HCT116 (cell line): ENCODE measurements around the gene TADA3. TPM values are rescaled to one million over a fixed set of nuclear protein-coding genes. Genes with fewer than 3 reads are reported as not detected.

Source experiments
- ATAC-seq: fragments of 200-7000 bp; cut with Tn5 transposase; 2 replicates; pipeline ENCODE4 v1.9.1; 2020; ENCODE audit warnings: mild to moderate bottlenecking, moderate library complexity
- BruUV-seq: library from RNA; stranded (reverse); fragments of 400-500 nt; replicated peaks from 2 replicates; lab custom pipeline; 2021; lab: Mats Ljungman, UMichigan
- CTCF ChIA-PET: fragments of 300-600 bp; sonication (Branson Sonifier 250); formaldehyde crosslinking; loops from one replicate; lab custom pipeline; 2021; ENCODE audit warnings: antibody characterized with exemption; lab: Charles Lee
- POLR2A ChIA-PET: fragments of 300-600, 350-600 bp; sonication (Branson Sonifier 250); formaldehyde crosslinking; loops from one replicate; lab custom pipeline; 2021; ENCODE audit warnings: antibody characterized with exemption; lab: Charles Lee
- RAD21 ChIA-PET, 2 experiments: fragments of 300-600 bp; sonication (Branson Sonifier 250); formaldehyde crosslinking; loops; one replicate each; lab custom pipeline; 2023; ENCODE audit warnings: low total read pairs in 2 of 2; ENCODE audit not compliant: uncharacterized antibody in 2 of 2, unreplicated experiment in 2 of 2, low non-redundant PET in 1 of 2; lab: Charles Lee
- DNase-seq: peaks from one replicate; pipeline ENCODE4 v3.0.0-alpha.2; 2010; ENCODE audit warnings: low read depth, low spot score
- H2AFZ ChIP-seq: fragments of 200-600 bp; shearing (Covaris generic), sonication (generic); 2 replicates; pipeline ENCODE4 v1.6.1; 2017; ENCODE audit warnings: low read depth, mixed run types, mixed read lengths, antibody characterized with exemption, low read length; ENCODE audit not compliant: poor library complexity, severe bottlenecking
- H3K27ac ChIP-seq: 2 replicates; pipeline ENCODE4 v1.5.1; 2012; ENCODE audit warnings: low read depth, low read length
- H3K27me3 ChIP-seq: fragments of 200-600 bp; sonication (generic); 2 replicates; pipeline ENCODE4 v1.6.1; 2016; ENCODE audit warnings: mixed run types, low read length, mixed read lengths; ENCODE audit not compliant: insufficient read depth
- H3K36me3 ChIP-seq, 2 experiments: fragments of 200-500 bp in 1 of 2; fragments of 200-600 bp in 1 of 2; sonication (Bioruptor generic) in 1 of 2; sonication (generic) in 1 of 2; 2 replicates each; pipeline versions ENCODE4 v1.5.1 to v1.6.1; 2014 to 2016; ENCODE audit warnings: low read length in 2 of 2, inconsistent platforms in 1 of 2, mixed read lengths in 1 of 2, mixed run types in 1 of 2; ENCODE audit not compliant: insufficient read depth in 2 of 2, control insufficient read depth in 1 of 2
- H3K4me1 ChIP-seq, 2 experiments: fragments of 200-600 bp in 1 of 2; sonication (generic) in 1 of 2; 2 replicates each; pipeline versions ENCODE4 v1.5.1 to v1.6.1; 2012 to 2017; ENCODE audit warnings: low read length in 2 of 2, inconsistent platforms in 1 of 2, mild to moderate bottlenecking in 1 of 2, mixed read lengths in 1 of 2, mixed run types in 1 of 2, moderate library complexity in 1 of 2; ENCODE audit not compliant: insufficient read depth in 2 of 2, control insufficient read depth in 1 of 2
- H3K4me2 ChIP-seq: fragments of 200-600 bp; sonication (generic); 2 replicates; pipeline ENCODE4 v1.6.1; 2017; ENCODE audit warnings: mixed run types, low read length, mixed read lengths
- H3K4me3 ChIP-seq, 2 experiments: fragments of 200-600 bp in 1 of 2; sonication (generic) in 1 of 2; replicated peaks in 1 of 2; 2 replicates each; pipeline ENCODE4 v1.5.1; 2011 to 2016; ENCODE audit warnings: low read length in 2 of 2, control low read depth in 1 of 2, low read depth in 1 of 2, mild to moderate bottlenecking in 1 of 2, mixed read lengths in 1 of 2, mixed run types in 1 of 2
- H3K79me2 ChIP-seq: fragments of 200-600 bp; sonication (generic); 2 replicates; pipeline ENCODE4 v1.6.1; 2017; ENCODE audit warnings: mild to moderate bottlenecking, mixed run types, low read length, moderate library complexity, mixed read lengths; ENCODE audit not compliant: insufficient read depth
- H3K9ac ChIP-seq: fragments of 200-600 bp; sonication (generic); 2 replicates; pipeline ENCODE4 v1.6.1; 2016; ENCODE audit warnings: low read length, mixed read lengths
- H3K9me2 ChIP-seq: fragments of 200-600 bp; sonication (generic), shearing (Covaris generic); 2 replicates; pipeline ENCODE4 v1.6.1; 2017; ENCODE audit warnings: mixed run types, mild to moderate bottlenecking, moderate library complexity; ENCODE audit not compliant: insufficient read depth
- H3K9me3 ChIP-seq, 2 experiments: fragments of 200-500 bp in 1 of 2; fragments of 200-600 bp in 1 of 2; sonication (Bioruptor generic) in 1 of 2; sonication (generic) in 1 of 2; 2 replicates each; pipeline ENCODE4 v1.6.1; 2014 to 2017; ENCODE audit warnings: low read length in 2 of 2, mixed read lengths in 2 of 2, inconsistent platforms in 1 of 2, low read depth in 1 of 2, mild to moderate bottlenecking in 1 of 2, mixed run types in 1 of 2, moderate library complexity in 1 of 2; ENCODE audit not compliant: control insufficient read depth in 1 of 2, insufficient read depth in 1 of 2
- H4K20me1 ChIP-seq: fragments of 200-600 bp; sonication (generic), shearing (Covaris generic); 2 replicates; pipeline ENCODE4 v1.6.1; 2017; ENCODE audit warnings: mixed run types, mild to moderate bottlenecking, moderate library complexity; ENCODE audit not compliant: insufficient read depth
- ATF3 ChIP-seq: IDR thresholded peaks from 2 replicates; pipeline ENCODE4 v1.6.1; 2012
- EZH2phosphoT487 ChIP-seq: fragments of 200-600 bp; IDR thresholded peaks from 2 replicates; pipeline ENCODE4 v1.6.1; 2018; ENCODE audit warnings: antibody characterized with exemption, borderline replicate concordance
- JUND ChIP-seq: IDR thresholded peaks from 2 replicates; pipeline ENCODE4 v1.6.1; 2012
- RAD21 ChIP-seq: IDR thresholded peaks from 2 replicates; pipeline ENCODE4 v1.6.1; 2012; ENCODE audit warnings: low read depth, mild to moderate bottlenecking
- REST ChIP-seq: IDR thresholded peaks from 2 replicates; pipeline ENCODE4 v1.6.1; 2012; ENCODE audit warnings: low read depth
- SIN3A ChIP-seq: IDR thresholded peaks from 2 replicates; pipeline ENCODE4 v1.6.1; 2012; ENCODE audit warnings: low read depth
- YY1 ChIP-seq: IDR thresholded peaks from 2 replicates; pipeline ENCODE4 v1.6.1; 2011; ENCODE audit warnings: low read length, low read depth, moderate library complexity, mild to moderate bottlenecking; ENCODE audit not compliant: insufficient replicate concordance; ENCODE audit errors: extremely low read depth
- ZFX ChIP-seq: fragments of 450-650 bp; IDR thresholded peaks from 2 replicates; pipeline ENCODE4 v1.6.1; 2017
- ZNF274 ChIP-seq: fragments of 200-500 bp; sonication (Bioruptor generic); IDR thresholded peaks from 2 replicates; pipeline ENCODE4 v1.6.1; 2014; ENCODE audit warnings: mild to moderate bottlenecking, low read depth, low read length, inconsistent platforms
- intact Hi-C: fragments of 100-400 bp; cut with micrococcal nuclease; formaldehyde crosslinking; loops from 2 replicates; pipeline ENCODE4 v1.10.0; 2022
- total RNA-seq: library from RNA; stranded (reverse); gene quantifications from one replicate; pipeline ENCODE4 v1.2.1, GENCODE V29; 2021; ENCODE audit not compliant: unreplicated experiment

Gene TADA3
- total RNA-seq, 1 experiment from 2014 or later = 72.0 TPM

DNA sequence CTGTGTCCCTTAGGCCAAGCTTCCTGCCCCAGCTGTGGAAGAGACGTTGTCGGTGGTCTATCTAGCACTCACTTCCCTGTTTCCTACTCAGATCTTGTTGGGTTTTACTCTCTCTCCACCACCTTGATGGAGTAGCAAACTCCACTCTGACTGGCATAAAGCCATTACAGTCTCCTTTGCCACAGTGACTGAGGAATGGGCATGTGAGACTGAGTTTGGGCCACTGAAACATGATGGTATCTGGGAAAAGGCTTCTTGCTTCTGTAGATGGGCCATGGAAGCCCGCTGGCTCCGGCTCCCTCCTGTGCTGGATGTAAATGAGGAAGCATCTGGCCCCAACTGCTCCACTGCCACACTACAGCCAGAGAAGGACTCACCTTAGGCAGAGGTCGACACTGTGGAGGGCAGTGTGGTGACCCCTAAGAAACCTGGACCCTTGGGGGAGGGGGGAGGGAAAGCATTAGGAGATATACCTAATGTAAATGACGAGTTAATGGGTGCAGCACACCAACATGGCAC lies 13.1 kb downstream of the TADA3 start:
- Histone ChIP-seq H3K9ac (no peak overlapping the region), H3K79me2 (no peaks in the 10 kb centered on the region), H2AFZ (no peak overlapping the region), H3K4me2 (no peak overlapping the region), H3K9me2 (no peaks in the 10 kb centered on the region), H3K27me3 (no peaks in the 10 kb centered on the region), H3K27ac (no peak overlapping the region), H4K20me1 (no peaks in the 10 kb centered on the region), H3K9me3 (no peaks in the 10 kb centered on the region), H3K36me3 (peaks cover 5 to 8% of the 10 kb centered on the region in 2 experiments; a peak in 3 of 4 replicates), H3K4me1 (peaks cover 0 to 11% of the 10 kb centered on the region in 2 experiments; a peak in 1 of 4 replicates), H3K4me3 (no peak overlapping the region)
- POLR2A ChIA-PET = no interaction called here
- TF ChIP-seq ZFX (no peak), EZH2phosphoT487 (no peak), YY1 (no peak), ZNF274 (no peak), ATF3 (no peak), JUND (no peak), SIN3A (no peak), RAD21 (no peak), REST (no peak)
- BruUV-seq = no TSS peak
- no peak for DNase-seq
- intact Hi-C loops = no loop called here
- no peak for ATAC-seq
- RAD21 ChIA-PET = no interaction called here
- CTCF ChIA-PET = no interaction called here
